Astrocyte of the cerebellum (primary cell): Measurements from ENCODE around the gene MAD2L1.

ENCODE experiments used
- DNase-seq: peaks from one replicate; pipeline ENCODE4 v3.0.0-alpha.2; 2011; ENCODE audit warnings: low read depth
- H3K4me3 ChIP-seq: 2 replicates; pipeline ENCODE4 v1.5.1; 2011; ENCODE audit warnings: mild to moderate bottlenecking, low read depth, low read length, moderate library complexity
- CTCF ChIP-seq: IDR thresholded peaks from 2 replicates; pipeline ENCODE4 v1.5.1; 2012; ENCODE audit warnings: low read length, low read depth, moderate library complexity, mild to moderate bottlenecking; ENCODE audit errors: missing control alignments
- in situ Hi-C: cut with HindIII; loops from 2 replicates; pipeline ENCODE4 v1.10.0; 2017; ENCODE audit warnings: low sequenced_read_pairs

Gene MAD2L1

GRCh38 chr4:120053911-120054310, 12.7 kb downstream of the MAD2L1 start:
- no peak overlapping the region for H3K4me3 ChIP-seq
- TF ChIP-seq CTCF, result no peak
- in situ Hi-C loops, result loop anchor here (10.0 kb wide), 1 partner anchor 729 kb away; the partner anchor contains the start of gene FABP2
- no peak for DNase-seq

- DNase-seq, result peak; percentile 95
- TF ChIP-seq CTCF, result no peak
- in situ Hi-C loops, result loop anchor here (10.0 kb wide), 1 partner anchor 728 kb away; the partner anchor contains the start of gene FABP2
- H3K4me3 ChIP-seq, result no peak overlapping the region
Observed at GRCh38 chr4:120052856-120053255, 13.8 kb downstream of the MAD2L1 start.

GRCh38 chr4:120051253-120051652, 15.4 kb downstream of the MAD2L1 start:
- in situ Hi-C loops, result loop anchor here (10.0 kb wide), 1 partner anchor 726 kb away; the partner anchor contains the start of gene FABP2
- no peak for TF ChIP-seq CTCF
- H3K4me3 ChIP-seq, result no peak overlapping the region
- DNase-seq, result no peak

GRCh38 chr4:120049732-120050494, 16.7 kb downstream of the MAD2L1 start:
- TF ChIP-seq CTCF, result peak; percentile 81
- in situ Hi-C loops, result loop anchor here (10.0 to 25.0 kb wide), 2 partner anchors 438 to 725 kb away; partner anchors contain the start of gene FABP2
- H3K4me3 ChIP-seq, result no peak overlapping the region
- peak; percentile 79 for DNase-seq

GRCh38 chr4:120043828-120044227, 22.8 kb downstream of the MAD2L1 start:
- no peak overlapping the region for H3K4me3 ChIP-seq
- in situ Hi-C loops, result loop anchor here (25.0 kb wide), 1 partner anchor 432 kb away; no protein-coding TSS in a partner anchor
- no peak for TF ChIP-seq CTCF

GRCh38 chr4:120037411-120037810, 29.2 kb downstream of the MAD2L1 start:
- no peak overlapping the region for H3K4me3 ChIP-seq
- DNase-seq, result no peak
- in situ Hi-C loops, result loop anchor here (25.0 kb wide), 1 partner anchor 425 kb away; no protein-coding TSS in a partner anchor
- no peak for TF ChIP-seq CTCF

More at GRCh38 chr4:120043828-120044227, 22.8 kb downstream of the MAD2L1 start:
- no peak for DNase-seq
